Stimulated activated CD8-positive, alpha-beta memory T cell treated with anti-CD3 and anti-CD28 coated beads, Interleukin-2, amount 100 ng/mL, for 1 hour (primary cell): ENCODE data around the gene RUNDC3A.

ENCODE experiments used
- DNase-seq, 2 donors: peaks; one replicate each; pipeline ENCODE4 v3.0.0-alpha.2; 2020; ENCODE audit warnings: low read depth in 2 of 2

Gene RUNDC3A

GRCh38 chr17:44308320-44308818, at the start of gene RUNDC3A:
Gene RUNDC3A (plus strand): TSS chr17:44308601. CDS start chr17:44308833, 232 bp downstream.
- peak; percentile 67 to 79 for DNase-seq

- no peak for DNase-seq
Observed at GRCh38 chr17:44258811-44259351, 49.5 kb upstream of the RUNDC3A start.

- no peak for DNase-seq
Observed at GRCh38 chr17:44260296-44260695, 48.1 kb upstream of the RUNDC3A start.

GRCh38 chr17:44262654-44263225, 45.7 kb upstream of the RUNDC3A start:
- DNase-seq: no peak

GRCh38 chr17:44263345-44263902, 45.0 kb upstream of the RUNDC3A start:
- DNase-seq: no peak

- no peak for DNase-seq
Observed at GRCh38 chr17:44266402-44267164, 41.8 kb upstream of the RUNDC3A start.

- DNase-seq: no peak
Observed at GRCh38 chr17:44267165-44267455, 41.3 kb upstream of the RUNDC3A start.

GRCh38 chr17:44267818-44268490, 40.4 kb upstream of the RUNDC3A start, which contains the start of gene SLC4A1:
Gene SLC4A1 (minus strand): TSS chr17:44268135. CDS start chr17:44262866, 5,269 bp downstream.
- DNase-seq: no peak

- no peak for DNase-seq
Observed at GRCh38 chr17:44268709-44269534, 39.5 kb upstream of the RUNDC3A start.

- DNase-seq: no peak
Observed at GRCh38 chr17:44269535-44270240, 38.7 kb upstream of the RUNDC3A start.

- no peak for DNase-seq
Observed at GRCh38 chr17:44272321-44272951, 36.0 kb upstream of the RUNDC3A start.

- no peak for DNase-seq
Observed at GRCh38 chr17:44272954-44273353, 35.4 kb upstream of the RUNDC3A start.

- no peak for DNase-seq
Observed at GRCh38 chr17:44273607-44274006, 34.8 kb upstream of the RUNDC3A start.

- no peak for DNase-seq
Observed at GRCh38 chr17:44277976-44278375, 30.4 kb upstream of the RUNDC3A start.

- DNase-seq: no peak
Observed at GRCh38 chr17:44279346-44279665, 29.1 kb upstream of the RUNDC3A start.

GRCh38 chr17:44279666-44280391, 28.6 kb upstream of the RUNDC3A start:
- DNase-seq: peak; percentile 5 to 6

GRCh38 chr17:44280392-44280937, 27.9 kb upstream of the RUNDC3A start:
- DNase-seq: no peak

- no peak for DNase-seq
Observed at GRCh38 chr17:44281570-44281969, 26.8 kb upstream of the RUNDC3A start.

- DNase-seq: no peak
Observed at GRCh38 chr17:44282264-44282663, 26.1 kb upstream of the RUNDC3A start.
